Measurements from ENCODE around the gene OVCA2.

The OVCA2 gene

GRCh38 chr17:2025220-2025621, 16.6 kb upstream of the OVCA2 start, which contains the start of gene RTN4RL1:
Gene RTN4RL1, minus strand, starts transcription at chr17:2025334. Its CDS starts 469 bp downstream, at chr17:2024865.
- Histone ChIP-seq H3K27me3 (ENCODE audit: insufficient read depth, low read length, poor library complexity, severe bottlenecking) (peaks cover 18% of the 10 kb centered on the region), H3K4me2 (ENCODE audit: low read depth, low read length, poor library complexity, severe bottlenecking) (peak within 1 kb of the TSS; percentile 82)

GRCh38 chr17:2025622-2026309, 16.1 kb upstream of the OVCA2 start:
- no peaks in the 10 kb centered on the region; the same call in 1 of the 2 replicates for H3K79me2 ChIP-seq (ENCODE audit: insufficient read depth, low read length)
- TF ChIP-seq EZH2phosphoT487 (IDR thresholded peaks at IDR 0.05; ENCODE audit: borderline replicate concordance) (no peak), CTCF (conservative IDR thresholded peaks at IDR 0.05; ENCODE audit: low read length) (peak; percentile 59)
- H3K9me2 ChIP-seq (replicated peaks; ENCODE audit: low read depth, low read length), result no peaks in the 10 kb centered on the region
- no peaks in the 10 kb centered on the region for H3K9me3 ChIP-seq (ENCODE audit: insufficient read depth, low read depth, low read length)
- peaks cover 18% of the 10 kb centered on the region for H3K27me3 ChIP-seq (ENCODE audit: insufficient read depth, low read length, poor library complexity, severe bottlenecking)
- peaks cover 28% of the 10 kb centered on the region for H3K4me1 ChIP-seq (ENCODE audit: insufficient read depth, low read length, poor library complexity, severe bottlenecking)
- H3K36me3 ChIP-seq (ENCODE audit: insufficient read depth, low read length), result no peaks in the 10 kb centered on the region
- H3K4me2 ChIP-seq (ENCODE audit: low read depth, low read length, poor library complexity, severe bottlenecking), result peak overlapping the region; percentile 82
- no peaks in the 10 kb centered on the region for H4K20me1 ChIP-seq (ENCODE audit: insufficient read depth, low read length, poor library complexity, severe bottlenecking)
- H3K4me3 ChIP-seq (ENCODE audit: low read length, poor library complexity, severe bottlenecking), result peak overlapping the region; percentile 71
- no peaks in the 10 kb centered on the region for H3F3A ChIP-seq (ENCODE audit: low read depth)
- H3K9ac ChIP-seq (ENCODE audit: low read depth, low read length, poor library complexity, severe bottlenecking), result peak overlapping the region; percentile 42
- H2AFZ ChIP-seq (ENCODE audit: low read length), result peak overlapping the region; percentile 75

More at GRCh38 chr17:2025220-2025621, 16.6 kb upstream of the OVCA2 start, which contains the start of gene RTN4RL1:
- TF ChIP-seq CTCF (conservative IDR thresholded peaks at IDR 0.05; ENCODE audit: low read length), result no peak
- TF ChIP-seq EZH2phosphoT487 (IDR thresholded peaks at IDR 0.05; ENCODE audit: borderline replicate concordance), result no peak
- Histone ChIP-seq H4K20me1 (ENCODE audit: insufficient read depth, low read length, poor library complexity, severe bottlenecking) (no peaks in the 10 kb centered on the region), H3K9me3 (ENCODE audit: insufficient read depth, low read depth, low read length) (no peaks in the 10 kb centered on the region), H2AFZ (ENCODE audit: low read length) (peak within 1 kb of the TSS; percentile 75), H3K4me1 (ENCODE audit: insufficient read depth, low read length, poor library complexity, severe bottlenecking) (peaks cover 32% of the 10 kb centered on the region), H3K4me3 (ENCODE audit: low read length, poor library complexity, severe bottlenecking) (peak within 1 kb of the TSS; percentile 71), H3K9me2 (replicated peaks; ENCODE audit: low read depth, low read length) (no peaks in the 10 kb centered on the region), H3F3A (ENCODE audit: low read depth) (no peaks in the 10 kb centered on the region), H3K9ac (ENCODE audit: low read depth, low read length, poor library complexity, severe bottlenecking) (peak within 1 kb of the TSS; percentile 42), H3K79me2 (ENCODE audit: insufficient read depth, low read length) (no peaks in the 10 kb centered on the region; the same call in 1 of the 2 replicates), H3K36me3 (ENCODE audit: insufficient read depth, low read length) (no peaks in the 10 kb centered on the region)

GRCh38 chr17:2027528-2028233, 14.1 kb upstream of the OVCA2 start:
- TF ChIP-seq CTCF (conservative IDR thresholded peaks at IDR 0.05; ENCODE audit: low read length) (no peak), EZH2phosphoT487 (IDR thresholded peaks at IDR 0.05; ENCODE audit: borderline replicate concordance) (no peak)
- Histone ChIP-seq H3K36me3 (ENCODE audit: insufficient read depth, low read length) (no peaks in the 10 kb centered on the region), H3K4me2 (ENCODE audit: low read depth, low read length, poor library complexity, severe bottlenecking) (no peak overlapping the region), H3K27me3 (ENCODE audit: insufficient read depth, low read length, poor library complexity, severe bottlenecking) (peaks cover 18% of the 10 kb centered on the region), H3K4me3 (ENCODE audit: low read length, poor library complexity, severe bottlenecking) (no peak overlapping the region), H3K79me2 (ENCODE audit: insufficient read depth, low read length) (no peaks in the 10 kb centered on the region; the same call in 1 of the 2 replicates), H3K9ac (ENCODE audit: low read depth, low read length, poor library complexity, severe bottlenecking) (no peak overlapping the region), H3K9me3 (ENCODE audit: insufficient read depth, low read depth, low read length) (no peaks in the 10 kb centered on the region), H3K4me1 (ENCODE audit: insufficient read depth, low read length, poor library complexity, severe bottlenecking) (peaks cover 20% of the 10 kb centered on the region), H3F3A (ENCODE audit: low read depth) (no peaks in the 10 kb centered on the region), H3K9me2 (replicated peaks; ENCODE audit: low read depth, low read length) (no peaks in the 10 kb centered on the region), H4K20me1 (ENCODE audit: insufficient read depth, low read length, poor library complexity, severe bottlenecking) (no peaks in the 10 kb centered on the region), H2AFZ (ENCODE audit: low read length) (no peak overlapping the region)
